Adrenal gland (tissue), 12 donors: Measurements from ENCODE around the gene NOX5. TPM values are rescaled to one million over a fixed set of nuclear protein-coding genes. Genes with fewer than 3 reads are reported as not detected.

Experiments used
- DNase-seq, 7 donors: peaks; one replicate each; pipeline ENCODE4 v3.0.0-alpha.2; 2019 to 2020
- H3K27ac ChIP-seq, 5 donors: fragments of 200-600 bp; sonication (generic) in 4 of 5; 1 replicate in 3 of 5; 2 replicates in 2 of 5; pipeline versions ENCODE4 v1.5.1 to v1.8.0; 2016 to 2020; ENCODE audit warnings: mild to moderate bottlenecking in 1 of 5
- H3K27me3 ChIP-seq: fragments of 200-600 bp; 2 replicates; pipeline ENCODE4 v1.8.0; 2021
- H3K36me3 ChIP-seq, 2 donors: fragments of 200-600 bp; replicated peaks in 1 of 2; 1 replicate in 1 of 2; 2 replicates in 1 of 2; pipeline versions ENCODE4 v1.5.1 to v1.8.0; 2018 to 2022
- H3K4me1 ChIP-seq, 2 donors: fragments of 200-600 bp; replicated peaks in 1 of 2; 1 replicate in 1 of 2; 2 replicates in 1 of 2; pipeline versions ENCODE4 v1.5.1 to v1.8.0; 2018 to 2021
- H3K4me3 ChIP-seq, 4 donors: fragments of 200-600 bp; sonication (generic) in 3 of 4; one replicate each; pipeline ENCODE4 v1.5.1; 2016 to 2018
- H3K9me3 ChIP-seq, 3 donors: fragments of 200-600 bp; sonication (generic) in 1 of 3; replicated peaks in 1 of 3; 1 replicate in 2 of 3; 2 replicates in 1 of 3; pipeline versions ENCODE4 v1.5.1 to v1.8.0; 2016 to 2021
- CTCF ChIP-seq, 6 experiments: fragments of 450-650 bp in 4 of 6; fragments of 200-600 bp in 2 of 6; sonication (generic) in 1 of 6; IDR thresholded peaks; 1 replicate in 5 of 6; 2 replicates in 1 of 6; pipeline versions ENCODE4 v1.5.1 to v1.8.0; 2016 to 2021; ENCODE audit warnings: antibody characterized with exemption in 6 of 6, mild to moderate bottlenecking in 2 of 6, moderate library complexity in 1 of 6
- POLR2A ChIP-seq, 2 donors: fragments of 450-650 bp; IDR thresholded peaks; one replicate each; pipeline ENCODE4 v1.6.1; 2017; ENCODE audit warnings: antibody characterized with exemption in 2 of 2, mild to moderate bottlenecking in 2 of 2, moderate library complexity in 1 of 2
- WGBS, 4 donors: extraction: QIAGEN DNeasy Blood & Tissue Kit in 2 of 4; methylation state at CpG; one replicate each; pipeline versions ENCODE4 v1.1.5 to v1.1.7; 2013 to 2017; 5-methylcytosine and 5-hydroxymethylcytosine counted together
- intact Hi-C, 2 donors: fragments of 100-400 bp; cut with DNase I; formaldehyde crosslinking; loops; one replicate each; pipeline versions ENCODE4 v1.14.1 to v1.15.0; 2022 to 2023
- polyA plus RNA-seq, 3 donors: library from polyadenylated mRNA; stranded (reverse); fragments of 200-250 nt in 2 of 3; fragments of 350-450 nt in 1 of 3; fragmentation: Illumina TruSeq in 1 of 3; extraction: RNeasy Lipid Tissue Mini Kit (QIAGEN cat#74804) in 1 of 3; gene quantifications; one replicate each; pipeline ENCODE4 v1.2.3, GENCODE V29; 2013 to 2014
- total RNA-seq, 9 donors: library from RNA; depleted of rRNA in 4 of 9; stranded (reverse); fragments of >200 nt in 4 of 9; fragments of 120-200 nt in 1 of 9; fragmentation: NEBNext Ultra II Directional in 1 of 9; extraction: Animal tissue kit (Norgen Biotek cat#: 25700) in 1 of 9; gene quantifications; one replicate each; pipeline versions ENCODE4 v1.1.0 to v1.2.4, GENCODE V29; 2013 to 2023
- donor health status: healthy with polysubstance abuse.
- donor health status: Bipolar disorder and iron deficiency.
- donor health status: DM: yes; HTN: yes; CAD: no.
- donor health status: DM: no; HTN: no; CAD: no.
- donor health status: DM: no; HTN: no; CAD: no.
- donor health status: DM: yes; HTN: yes; CAD: no.

Gene NOX5
- total and polyA plus RNA-seq, 12 donors = 0.06 to 1.4 (median 0.63) TPM

GRCh38 chr15:69018951-69019350 lies 4.5 kb downstream of the NOX5 start:
- H3K4me1 ChIP-seq = no peaks in the 10 kb centered on the region
- DNase-seq = no peak
- H3K9me3 ChIP-seq = no peaks in the 10 kb centered on the region
- H3K27me3 ChIP-seq = no peaks in the 10 kb centered on the region
- TF ChIP-seq POLR2A (IDR thresholded peaks at IDR 0.05) (no peak), CTCF (IDR thresholded peaks at IDR 0.05) (no peak)
- H3K4me3 ChIP-seq = no peak overlapping the region
- WGBS, 4 donors = 88 to 95% (median 91%) methylated on average over 6 of the region's 6 CpGs
- H3K27ac ChIP-seq = no peak overlapping the region
- intact Hi-C loops = no loop called here
- no peaks in the 10 kb centered on the region for H3K36me3 ChIP-seq

- DNase-seq = no peak
- TF ChIP-seq POLR2A (IDR thresholded peaks at IDR 0.05) (no peak), CTCF (IDR thresholded peaks at IDR 0.05) (no peak)
These were observed 7.4 kb downstream of the NOX5 start for GRCh38 chr15:69021895-69022294.

GRCh38 chr15:69025320-69025719 lies 10.8 kb downstream of the NOX5 start:
- no peaks in the 10 kb centered on the region for H3K36me3 ChIP-seq
- 78 to 85% (median 83%) methylated on average over 5 of the region's 5 CpGs for WGBS, 4 donors
- TF ChIP-seq POLR2A (IDR thresholded peaks at IDR 0.05) (no peak), CTCF (IDR thresholded peaks at IDR 0.05) (no peak)
- intact Hi-C loops = no loop called here
- DNase-seq = no peak
- no peaks in the 10 kb centered on the region for H3K9me3 ChIP-seq
- H3K4me1 ChIP-seq = no peaks in the 10 kb centered on the region
- no peak overlapping the region for H3K27ac ChIP-seq
- H3K27me3 ChIP-seq = peaks cover 2% of the 10 kb centered on the region
- H3K4me3 ChIP-seq = no peak overlapping the region

More at GRCh38 chr15:69021895-69022294, 7.4 kb downstream of the NOX5 start:
- Histone ChIP-seq H3K36me3 (no peaks in the 10 kb centered on the region), H3K4me1 (no peaks in the 10 kb centered on the region), H3K4me3 (no peak overlapping the region), H3K27me3 (no peaks in the 10 kb centered on the region), H3K9me3 (no peaks in the 10 kb centered on the region), H3K27ac (no peak overlapping the region)
- intact Hi-C loops = no loop called here
- 75 to 81% (median 80%) methylated on average over 2 of the region's 2 CpGs for WGBS, 4 donors

GRCh38 chr15:69026355-69026754 lies 11.9 kb downstream of the NOX5 start:
- DNase-seq = no peak
- H3K27me3 ChIP-seq = peaks cover 5% of the 10 kb centered on the region
- peaks cover 0 to under 1% of the 10 kb centered on the region in 2 donors for H3K4me1 ChIP-seq
- H3K9me3 ChIP-seq = no peaks in the 10 kb centered on the region
- no peak overlapping the region for H3K27ac ChIP-seq
- intact Hi-C loops = no loop called here
- no peak overlapping the region for H3K4me3 ChIP-seq
- 81 to 94% (median 93%) methylated on average over 3 to 5 of the region's 5 CpGs for WGBS, 4 donors
- TF ChIP-seq CTCF (IDR thresholded peaks at IDR 0.05) = no peak
- no peak for TF ChIP-seq POLR2A (IDR thresholded peaks at IDR 0.05)
- no peaks in the 10 kb centered on the region for H3K36me3 ChIP-seq
